HEK293T (cell line): ENCODE data around the gene SHISA7.

Source experiments
- BHLHE40 ChIP-seq: fragments of 450-650 bp; IDR thresholded peaks from 2 replicates; pipeline ENCODE4 v1.6.1; 2016; ENCODE audit warnings: mild to moderate bottlenecking, moderate library complexity, borderline replicate concordance
- FOXA1 ChIP-seq: fragments of 450-650 bp; IDR thresholded peaks from 2 replicates; pipeline ENCODE4 v1.6.1; 2016; ENCODE audit warnings: mild to moderate bottlenecking
- FOXM1 ChIP-seq: fragments of 450-650 bp; IDR thresholded peaks from 2 replicates; pipeline ENCODE4 v1.6.1; 2017; ENCODE audit warnings: mild to moderate bottlenecking, borderline replicate concordance
- L3MBTL2 ChIP-seq: fragments of 450-650 bp; conservative IDR thresholded peaks from 2 replicates; pipeline ENCODE4 v1.6.1; 2016; ENCODE audit warnings: mild to moderate bottlenecking
- LEF1 ChIP-seq: fragments of 450-650 bp; IDR thresholded peaks from 2 replicates; pipeline ENCODE4 v1.6.1; 2017; ENCODE audit warnings: mild to moderate bottlenecking, borderline replicate concordance
- PKNOX1 ChIP-seq: fragments of 450-650 bp; IDR thresholded peaks from 2 replicates; pipeline ENCODE4 v1.6.1; 2016
- SP1 ChIP-seq: fragments of 450-650 bp; IDR thresholded peaks from 2 replicates; pipeline ENCODE4 v1.6.1; 2017
- SUZ12 ChIP-seq: fragments of 450-650 bp; IDR thresholded peaks from 2 replicates; pipeline ENCODE4 v1.6.1; 2016; ENCODE audit warnings: mild to moderate bottlenecking
- TARDBP ChIP-seq: fragments of 450-650 bp; IDR thresholded peaks from 2 replicates; pipeline ENCODE4 v1.6.1; 2016
- ZNF384 ChIP-seq: fragments of 450-650 bp; IDR thresholded peaks from 2 replicates; pipeline ENCODE4 v1.6.1; 2016

GRCh38 chr19:55439052-55439451 lies 4.0 kb downstream of the SHISA7 start:
- TF ChIP-seq SP1 (no peak), FOXA1 (no peak), SUZ12 (no peak), BHLHE40 (no peak), PKNOX1 (no peak), L3MBTL2 (no peak), ZNF384 (no peak), LEF1 (no peak), TARDBP (no peak), FOXM1 (no peak)
